A673 (cell line): Measurements from ENCODE around the gene PSMB3. TPM values are rescaled to one million over a fixed set of nuclear protein-coding genes. Genes with fewer than 3 reads are reported as not detected.

ENCODE experiments used
- BruUV-seq: library from RNA; stranded (reverse); fragments of 400-500 nt; replicated peaks from 2 replicates; lab custom pipeline; 2021; lab: Mats Ljungman, UMichigan
- CTCF ChIA-PET: fragments of 300-600 bp; sonication (Branson Sonifier 250); formaldehyde crosslinking; loops from one replicate; lab custom pipeline; 2022; ENCODE audit warnings: antibody characterized with exemption; lab: Charles Lee
- POLR2A ChIA-PET: fragments of 300-600 bp; sonication (Branson Sonifier 250); formaldehyde crosslinking; loops from one replicate; lab custom pipeline; 2022; ENCODE audit warnings: antibody characterized with exemption; ENCODE audit not compliant: low non-redundant PET; lab: Charles Lee
- DNase-seq: peaks from one replicate; pipeline ENCODE4 v3.0.0-alpha.2; 2015; ENCODE audit warnings: low spot score
- H3K27ac ChIP-seq: fragments of 200-600 bp; sonication (generic); 2 replicates; pipeline ENCODE4 v1.5.1; 2016; ENCODE audit warnings: mixed run types, low read depth, mild to moderate bottlenecking, mixed read lengths, antibody characterized with exemption, low read length; ENCODE audit not compliant: poor library complexity, severe bottlenecking
- H3K27me3 ChIP-seq: fragments of 200-600 bp; sonication (generic); replicated peaks from 2 replicates; pipeline ENCODE4 v1.6.1; 2017; ENCODE audit warnings: mixed run types, low read depth, mild to moderate bottlenecking, mixed read lengths, antibody characterized with exemption, low read length; ENCODE audit not compliant: insufficient read depth, poor library complexity
- H3K36me3 ChIP-seq: fragments of 200-600 bp; sonication (generic); 2 replicates; pipeline ENCODE4 v1.6.1; 2016; ENCODE audit warnings: mixed run types, mild to moderate bottlenecking, mixed read lengths, antibody characterized with exemption, low read length; ENCODE audit not compliant: insufficient read depth, poor library complexity, severe bottlenecking
- H3K4me1 ChIP-seq: fragments of 200-600 bp; sonication (generic); 2 replicates; pipeline ENCODE4 v1.6.1; 2017; ENCODE audit warnings: mixed run types, mild to moderate bottlenecking, mixed read lengths, antibody characterized with exemption, low read length; ENCODE audit not compliant: insufficient read depth, poor library complexity, severe bottlenecking
- H3K4me3 ChIP-seq: fragments of 200-600 bp; sonication (generic); 2 replicates; pipeline ENCODE4 v1.5.1; 2016; ENCODE audit warnings: low read depth, mixed run types, mild to moderate bottlenecking, mixed read lengths, low read length; ENCODE audit not compliant: poor library complexity, severe bottlenecking
- H3K9me3 ChIP-seq: fragments of 200-600 bp; sonication (generic); 2 replicates; pipeline ENCODE4 v1.6.1; 2016; ENCODE audit warnings: mixed run types, low read depth, mild to moderate bottlenecking, mixed read lengths, antibody characterized with exemption, low read length; ENCODE audit not compliant: poor library complexity, severe bottlenecking
- CTCF ChIP-seq: fragments of 300-800, 200-600 bp; sonication (generic); conservative IDR thresholded peaks from 2 replicates; pipeline ENCODE4 v1.5.1; 2017; ENCODE audit warnings: low read depth, mild to moderate bottlenecking, antibody characterized with exemption, low read length, moderate library complexity, mixed read lengths
- EZH2 ChIP-seq: fragments of 200-600 bp; sonication (generic); IDR thresholded peaks from 2 replicates; pipeline ENCODE4 v1.6.1; 2017; ENCODE audit warnings: borderline replicate concordance, low read depth, mild to moderate bottlenecking, mixed read lengths, antibody characterized with exemption, low read length; ENCODE audit not compliant: poor library complexity, severe bottlenecking
- intact Hi-C: fragments of 100-400 bp; cut with micrococcal nuclease; formaldehyde crosslinking; loops from one replicate; pipeline ENCODE4 v1.10.0; 2022; ENCODE audit not compliant: unreplicated experiment
- total RNA-seq: library from RNA; stranded (reverse); gene quantifications from 2 replicates; pipeline ENCODE4 v1.2.3, GENCODE V29; 2021

PSMB3 gene
- total RNA-seq, 1 experiment from 2014 or later, result 217 TPM

- ChIA-PET CTCF (no interaction called here), POLR2A (interaction anchor here (0.6 kb wide), 1 partner anchor 138 kb away, joined by 4 read pairs; no protein-coding TSS in a partner anchor)
- no peaks in the 10 kb centered on the region for H3K27me3 ChIP-seq
- peak overlapping the region; percentile 65 for H3K27ac ChIP-seq
- DNase-seq, result peak; percentile 44
- H3K4me3 ChIP-seq, result peak overlapping the region; percentile 71
- TF ChIP-seq CTCF (no peak), EZH2 (no peak)
- intact Hi-C loops, result no loop called here
- no peaks in the 10 kb centered on the region for H3K9me3 ChIP-seq
- peaks cover 6% of the 10 kb centered on the region for H3K36me3 ChIP-seq
- BruUV-seq, result no TSS peak
- H3K4me1 ChIP-seq, result no peaks in the 10 kb centered on the region
Observed at GRCh38 chr17:38705803-38706504, 46.6 kb upstream of the PSMB3 start.

DNA sequence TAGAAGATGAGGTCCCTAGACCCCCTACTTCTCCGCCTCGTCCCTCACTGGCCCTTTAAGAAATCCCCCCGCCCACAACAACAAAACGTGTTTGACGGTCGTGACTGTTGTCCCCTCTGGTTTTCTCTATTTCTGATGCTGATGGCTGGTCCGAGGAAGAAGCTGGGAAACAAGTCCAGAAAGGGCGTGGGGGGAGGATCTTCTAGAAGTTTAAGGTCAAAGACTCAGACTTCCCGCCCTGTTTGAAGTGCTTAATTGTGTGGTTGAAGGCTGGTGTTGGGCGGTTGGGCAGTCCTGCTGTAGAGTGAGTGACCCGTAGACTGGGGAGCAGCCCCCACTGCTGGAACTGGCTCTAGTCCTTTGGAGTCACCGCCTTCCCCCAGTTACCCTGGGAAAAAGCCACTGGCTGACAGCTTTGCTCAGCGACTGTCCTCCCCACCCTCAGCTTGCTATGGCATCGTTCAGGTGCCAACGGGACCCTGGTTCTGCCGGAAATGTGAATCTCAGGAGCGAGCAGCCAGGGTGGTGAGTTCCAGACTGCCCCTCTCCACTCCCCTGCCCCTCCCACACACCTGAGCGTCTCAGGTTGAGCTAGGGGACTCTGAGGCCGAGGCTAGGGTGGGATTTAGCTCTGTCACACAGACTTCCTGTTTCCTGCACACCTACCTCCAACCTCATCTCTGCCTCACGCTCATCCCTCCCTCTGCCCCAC lies 45.9 kb upstream of the PSMB3 start:
- Histone ChIP-seq H3K4me1 (no peaks in the 10 kb centered on the region), H3K4me3 (peak overlapping the region; percentile 71), H3K27ac (no peak overlapping the region), H3K9me3 (no peaks in the 10 kb centered on the region), H3K27me3 (no peaks in the 10 kb centered on the region), H3K36me3 (peaks cover 6% of the 10 kb centered on the region)
- no TSS peak for BruUV-seq
- intact Hi-C loops, result no loop called here
- ChIA-PET POLR2A (no interaction called here), CTCF (no interaction called here)
- DNase-seq, result no peak
- TF ChIP-seq EZH2 (no peak), CTCF (no peak)

DNA sequence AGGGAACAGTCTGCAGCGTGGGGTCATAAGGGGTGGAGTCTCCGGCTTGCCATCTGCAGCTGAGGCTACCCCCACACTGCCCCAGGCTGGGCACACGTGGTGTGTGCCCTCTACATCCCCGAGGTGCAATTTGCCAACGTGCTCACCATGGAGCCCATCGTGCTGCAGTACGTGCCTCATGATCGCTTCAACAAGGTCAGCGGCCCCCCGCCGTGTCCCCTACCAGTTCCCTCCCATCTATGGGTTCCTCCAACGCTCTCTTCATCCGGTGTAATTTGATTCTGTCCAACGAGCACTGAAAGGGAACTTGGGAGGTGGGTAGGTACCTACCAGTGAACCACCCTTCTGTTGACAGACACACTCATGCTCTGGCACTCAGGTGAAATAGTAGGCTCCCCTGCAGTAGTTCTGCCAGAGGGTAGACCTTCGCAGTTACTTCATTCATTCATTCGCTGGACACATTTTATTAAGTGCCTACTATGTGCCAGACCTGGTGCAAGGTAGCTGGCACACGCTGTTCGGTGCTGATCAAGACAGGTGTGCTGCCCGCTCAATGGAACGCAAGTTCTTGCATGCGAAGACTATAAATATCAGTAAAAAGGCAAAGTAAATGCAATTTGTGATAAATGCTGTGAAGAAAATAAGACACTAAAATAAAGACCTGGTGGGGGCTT lies 44.7 kb upstream of the PSMB3 start:
- Histone ChIP-seq H3K36me3 (peaks cover 7% of the 10 kb centered on the region), H3K27ac (no peak overlapping the region), H3K27me3 (no peaks in the 10 kb centered on the region), H3K4me1 (no peaks in the 10 kb centered on the region), H3K4me3 (no peak overlapping the region), H3K9me3 (no peaks in the 10 kb centered on the region)
- TSS peak; percentile 26 for BruUV-seq
- ChIA-PET POLR2A (no interaction called here), CTCF (no interaction called here)
- intact Hi-C loops, result no loop called here
- TF ChIP-seq EZH2, result no peak
- no peak for TF ChIP-seq CTCF
- no peak for DNase-seq
